ENCODE measurements around the gene CA14.

The CA14 gene

GRCh38 chr1:150269451-150269850 is 11.9 kb downstream of the CA14 start:
- Histone ChIP-seq H3K27me3 (ENCODE audit: control insufficient read depth, insufficient read depth, low read length) (no peaks in the 10 kb centered on the region), H3K4me3 (ENCODE audit: low read length) (peak overlapping the region; percentile 95), H3K4me1 (ENCODE audit: control insufficient read depth, insufficient read depth, low read length) (peaks cover 12% of the 10 kb centered on the region), H3K27ac (ENCODE audit: low read depth, low read length) (peak overlapping the region; percentile 94), H3K36me3 (ENCODE audit: control insufficient read depth, insufficient read depth, low read length) (peaks cover 12% of the 10 kb centered on the region), H3K9ac (ENCODE audit: low read length) (no peak overlapping the region)

- peaks cover 12% of the 10 kb centered on the region for H3K4me1 ChIP-seq (ENCODE audit: control insufficient read depth, insufficient read depth, low read length)
- peaks cover 5% of the 10 kb centered on the region for H3K36me3 ChIP-seq (ENCODE audit: control insufficient read depth, insufficient read depth, low read length)
- H3K27me3 ChIP-seq (ENCODE audit: control insufficient read depth, insufficient read depth, low read length): no peaks in the 10 kb centered on the region
- H3K27ac ChIP-seq (ENCODE audit: low read depth, low read length): no peak overlapping the region
- H3K4me3 ChIP-seq (ENCODE audit: low read length): no peak overlapping the region
- H3K9ac ChIP-seq (ENCODE audit: low read length): no peak overlapping the region
Measured at GRCh38 chr1:150271291-150271959, 13.9 kb downstream of the CA14 start.

DNA sequence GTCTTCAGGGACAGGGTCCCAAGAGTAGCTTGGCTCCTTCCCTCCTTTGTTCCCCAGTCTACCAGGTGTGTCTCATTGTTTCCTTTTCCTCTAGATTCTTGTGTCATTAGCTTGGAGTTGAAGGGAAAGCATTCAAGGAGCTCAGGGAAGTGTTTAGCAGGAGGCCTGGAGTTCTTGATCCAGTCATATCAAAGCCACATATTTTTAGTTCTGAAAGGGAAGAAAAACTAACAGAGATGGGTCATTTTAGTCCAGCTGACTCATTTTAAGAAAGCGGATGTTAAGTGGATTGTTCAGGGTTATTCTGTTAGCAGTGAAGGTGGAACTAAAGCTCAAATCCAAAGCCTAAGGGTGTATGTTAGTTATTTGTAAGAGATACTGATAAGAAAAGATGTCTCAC is 15.7 kb downstream of the CA14 start:
- Histone ChIP-seq H3K27me3 (ENCODE audit: control insufficient read depth, insufficient read depth, low read length) (no peaks in the 10 kb centered on the region), H3K4me1 (ENCODE audit: control insufficient read depth, insufficient read depth, low read length) (peaks cover 3% of the 10 kb centered on the region), H3K27ac (ENCODE audit: low read depth, low read length) (no peak overlapping the region), H3K36me3 (ENCODE audit: control insufficient read depth, insufficient read depth, low read length) (no peaks in the 10 kb centered on the region), H3K9ac (ENCODE audit: low read length) (no peak overlapping the region), H3K4me3 (ENCODE audit: low read length) (peak overlapping the region; percentile 3)

GRCh38 chr1:150280138-150280707 is 22.6 kb downstream of the CA14 start:
- Histone ChIP-seq H3K9ac (ENCODE audit: low read length) (peak overlapping the region; percentile 38), H3K27me3 (ENCODE audit: control insufficient read depth, insufficient read depth, low read length) (no peaks in the 10 kb centered on the region), H3K4me3 (ENCODE audit: low read length) (no peak overlapping the region), H3K27ac (ENCODE audit: low read depth, low read length) (peak overlapping the region; percentile 94), H3K4me1 (ENCODE audit: control insufficient read depth, insufficient read depth, low read length) (peaks cover 10% of the 10 kb centered on the region), H3K36me3 (ENCODE audit: control insufficient read depth, insufficient read depth, low read length) (no peaks in the 10 kb centered on the region)

GRCh38 chr1:150281221-150281757 is 23.7 kb downstream of the CA14 start:
- H3K36me3 ChIP-seq (ENCODE audit: control insufficient read depth, insufficient read depth, low read length): no peaks in the 10 kb centered on the region
- H3K27ac ChIP-seq (ENCODE audit: low read depth, low read length): peak overlapping the region; percentile 94
- peak overlapping the region; percentile 82 for H3K4me3 ChIP-seq (ENCODE audit: low read length)
- no peaks in the 10 kb centered on the region for H3K27me3 ChIP-seq (ENCODE audit: control insufficient read depth, insufficient read depth, low read length)
- peaks cover 10% of the 10 kb centered on the region for H3K4me1 ChIP-seq (ENCODE audit: control insufficient read depth, insufficient read depth, low read length)
- H3K9ac ChIP-seq (ENCODE audit: low read length): peak overlapping the region; percentile 51

GRCh38 chr1:150281758-150282557 is 24.4 kb downstream of the CA14 start, which contains the start of gene CIART:
Gene CIART, plus strand, starts transcription at chr1:150282554. Its CDS starts 714 bp downstream, at chr1:150283268.
- H3K4me1 ChIP-seq (ENCODE audit: control insufficient read depth, insufficient read depth, low read length): peaks cover 10% of the 10 kb centered on the region
- no peaks in the 10 kb centered on the region for H3K27me3 ChIP-seq (ENCODE audit: control insufficient read depth, insufficient read depth, low read length)
- H3K36me3 ChIP-seq (ENCODE audit: control insufficient read depth, insufficient read depth, low read length): no peaks in the 10 kb centered on the region
- H3K27ac ChIP-seq (ENCODE audit: low read depth, low read length): peak within 1 kb of the TSS; percentile 94
- H3K4me3 ChIP-seq (ENCODE audit: low read length): peak within 1 kb of the TSS; percentile 82
- H3K9ac ChIP-seq (ENCODE audit: low read length): peak within 1 kb of the TSS; percentile 51

- peak overlapping the region; percentile 16 for H3K9ac ChIP-seq (ENCODE audit: low read length)
- H3K4me1 ChIP-seq (ENCODE audit: control insufficient read depth, insufficient read depth, low read length): peaks cover 10% of the 10 kb centered on the region
- peak overlapping the region; percentile 82 for H3K4me3 ChIP-seq (ENCODE audit: low read length)
- H3K27ac ChIP-seq (ENCODE audit: low read depth, low read length): peak overlapping the region; percentile 85
- H3K36me3 ChIP-seq (ENCODE audit: control insufficient read depth, insufficient read depth, low read length): no peaks in the 10 kb centered on the region
- H3K27me3 ChIP-seq (ENCODE audit: control insufficient read depth, insufficient read depth, low read length): no peaks in the 10 kb centered on the region
Measured at GRCh38 chr1:150282558-150282958, 25.0 kb downstream of the CA14 start.

DNA sequence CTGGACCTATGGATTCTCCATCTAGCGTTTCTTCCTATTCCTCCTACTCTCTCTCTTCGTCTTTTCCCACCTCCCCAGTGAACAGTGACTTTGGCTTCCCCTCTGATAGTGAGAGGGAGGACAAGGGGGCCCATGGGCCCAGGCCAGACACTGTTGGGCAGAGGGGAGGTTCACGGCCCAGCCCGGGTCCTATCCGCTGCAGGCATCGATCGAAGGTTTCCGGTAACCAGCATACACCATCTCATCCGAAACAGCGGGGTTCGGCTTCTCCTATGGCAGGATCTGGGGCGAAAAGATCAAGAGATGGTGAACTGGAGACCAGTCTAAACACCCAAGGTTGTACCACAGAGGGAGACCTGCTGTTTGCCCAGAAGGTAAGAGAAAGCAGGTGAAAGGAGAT is 25.7 kb downstream of the CA14 start:
- Histone ChIP-seq H3K4me3 (ENCODE audit: low read length) (peak overlapping the region; percentile 82), H3K36me3 (ENCODE audit: control insufficient read depth, insufficient read depth, low read length) (no peaks in the 10 kb centered on the region), H3K27me3 (ENCODE audit: control insufficient read depth, insufficient read depth, low read length) (no peaks in the 10 kb centered on the region), H3K27ac (ENCODE audit: low read depth, low read length) (peak overlapping the region; percentile 85), H3K4me1 (ENCODE audit: control insufficient read depth, insufficient read depth, low read length) (peaks cover 10% of the 10 kb centered on the region), H3K9ac (ENCODE audit: low read length) (no peak overlapping the region)

GRCh38 chr1:150288382-150288781 is 30.8 kb downstream of the CA14 start:
- no peaks in the 10 kb centered on the region for H3K36me3 ChIP-seq (ENCODE audit: control insufficient read depth, insufficient read depth, low read length)
- no peak overlapping the region for H3K27ac ChIP-seq (ENCODE audit: low read depth, low read length)

GRCh38 chr1:150288822-150289221 is 31.2 kb downstream of the CA14 start:
- no peak overlapping the region for H3K9ac ChIP-seq (ENCODE audit: low read length)
- H3K4me3 ChIP-seq (ENCODE audit: low read length): no peak overlapping the region
- no peaks in the 10 kb centered on the region for H3K4me1 ChIP-seq (ENCODE audit: control insufficient read depth, insufficient read depth, low read length)
- H3K27me3 ChIP-seq (ENCODE audit: control insufficient read depth, insufficient read depth, low read length): no peaks in the 10 kb centered on the region
- no peak overlapping the region for H3K27ac ChIP-seq (ENCODE audit: low read depth, low read length)
- H3K36me3 ChIP-seq (ENCODE audit: control insufficient read depth, insufficient read depth, low read length): no peaks in the 10 kb centered on the region

More at GRCh38 chr1:150288382-150288781, 30.8 kb downstream of the CA14 start:
- Histone ChIP-seq H3K4me1 (ENCODE audit: control insufficient read depth, insufficient read depth, low read length) (peaks cover 2% of the 10 kb centered on the region), H3K4me3 (ENCODE audit: low read length) (no peak overlapping the region), H3K9ac (ENCODE audit: low read length) (no peak overlapping the region), H3K27me3 (ENCODE audit: control insufficient read depth, insufficient read depth, low read length) (no peaks in the 10 kb centered on the region)

DNA sequence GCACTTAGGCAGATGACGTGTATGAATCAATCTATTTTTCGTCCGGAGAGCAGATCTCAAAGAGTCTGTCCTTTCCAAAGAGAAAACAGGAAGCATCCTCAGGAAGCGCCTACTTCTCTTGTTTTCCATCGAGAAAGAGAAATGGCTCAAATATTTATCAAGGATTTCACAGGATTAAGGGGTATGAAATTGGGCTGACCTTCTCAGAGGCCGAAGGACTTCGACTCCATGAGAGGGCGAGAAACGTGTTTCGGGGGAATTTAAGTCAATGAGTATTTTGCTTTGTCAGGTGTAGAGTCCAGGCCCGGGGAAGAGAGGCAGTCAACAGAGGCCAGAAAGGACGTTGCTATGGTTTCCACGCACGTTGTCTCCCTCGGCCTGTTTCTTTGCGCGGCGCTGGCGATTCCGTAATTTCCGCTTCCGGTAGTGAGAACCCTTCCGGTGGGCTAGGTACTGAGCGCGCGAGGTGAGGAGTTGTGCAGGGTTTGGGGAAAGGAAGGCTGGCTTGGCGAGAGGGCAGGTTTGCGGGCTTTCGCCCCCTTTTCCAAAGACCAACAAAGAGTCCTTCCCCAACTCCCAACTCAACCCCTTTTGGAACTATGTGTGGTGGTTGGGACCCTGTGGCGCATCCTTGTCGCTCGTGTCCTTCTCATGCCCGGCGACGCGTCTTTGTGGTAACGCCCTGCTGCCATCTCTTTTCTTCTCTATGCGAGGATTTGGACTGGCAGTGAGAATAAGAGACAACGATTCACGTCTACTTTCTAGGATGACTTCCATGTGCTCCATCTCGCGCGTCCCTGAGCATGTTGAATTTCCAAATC is 36.1 kb downstream of the CA14 start, which contains the start of gene MRPS21:
Gene MRPS21 (plus strand): TSS at position 429 of the 821 bp plus-strand sequence. CDS start 506 bp downstream, outside the sequence.
- peak within 1 kb of the TSS; percentile 55 for H3K9ac ChIP-seq (ENCODE audit: low read length)
- peak within 1 kb of the TSS; percentile 88 for H3K4me3 ChIP-seq (ENCODE audit: low read length)
- H3K4me1 ChIP-seq (ENCODE audit: control insufficient read depth, insufficient read depth, low read length): peaks cover 3% of the 10 kb centered on the region
- no peaks in the 10 kb centered on the region for H3K27me3 ChIP-seq (ENCODE audit: control insufficient read depth, insufficient read depth, low read length)
- peak within 1 kb of the TSS; percentile 62 for H3K27ac ChIP-seq (ENCODE audit: low read depth, low read length)
- H3K36me3 ChIP-seq (ENCODE audit: control insufficient read depth, insufficient read depth, low read length): no peaks in the 10 kb centered on the region

All from rectal smooth muscle tissue (tissue), 1 donor.